ENCODE data around the gene SRPK3. TPM values are rescaled to one million over a fixed set of nuclear protein-coding genes. Genes with fewer than 3 reads are reported as not detected.
"Not testable (repeated sequence)": the region's sequence is repeated elsewhere in the genome, so short reads cannot be mapped to it uniquely, and the experiment has no call there.

SRPK3 gene
- total RNA-seq, 1 donor from 2014 or later: 1.1 TPM

GRCh38 chrX:153799326-153799725 is 18.5 kb downstream of the SRPK3 start:
- DNase-seq (ENCODE audit: low spot score) (no peak), ATAC-seq (no peak)
- intact Hi-C loops (cut with DNase I): no loop called here

GRCh38 chrX:153800177-153800722 is 19.4 kb downstream of the SRPK3 start:
- intact Hi-C loops (cut with DNase I): no loop called here
- no peak for ATAC-seq
- no peak for DNase-seq (ENCODE audit: low spot score)

GRCh38 chrX:153800746-153801145 is 19.9 kb downstream of the SRPK3 start:
- DNase-seq (ENCODE audit: low spot score) (no peak), ATAC-seq (no peak)
- intact Hi-C loops (cut with DNase I): no loop called here

GRCh38 chrX:153801669-153802068 is 20.8 kb downstream of the SRPK3 start:
- DNase-seq (ENCODE audit: low spot score): no peak
- no peak for ATAC-seq
- intact Hi-C loops (cut with DNase I): no loop called here

- intact Hi-C loops (cut with DNase I): no loop called here
- DNase-seq (ENCODE audit: low spot score) (no peak), ATAC-seq (no peak)
These were observed 21.7 kb downstream of the SRPK3 start for GRCh38 chrX:153802513-153803045.

- no peak for DNase-seq (ENCODE audit: low spot score)
- intact Hi-C loops (cut with DNase I): no loop called here
- no peak for ATAC-seq
These were observed 22.6 kb downstream of the SRPK3 start for GRCh38 chrX:153803211-153804099.

GRCh38 chrX:153804100-153804595 is 23.3 kb downstream of the SRPK3 start:
- no peak for DNase-seq (ENCODE audit: low spot score)
- no peak for ATAC-seq
- intact Hi-C loops (cut with DNase I): no loop called here

GRCh38 chrX:153804621-153805020 is 23.8 kb downstream of the SRPK3 start:
- DNase-seq (ENCODE audit: low spot score): no peak
- intact Hi-C loops (cut with DNase I): no loop called here
- no peak for ATAC-seq

- intact Hi-C loops (cut with DNase I): no loop called here
- ATAC-seq (no peak), DNase-seq (ENCODE audit: low spot score) (no peak)
These were observed 24.6 kb downstream of the SRPK3 start for GRCh38 chrX:153805436-153805835.

- ATAC-seq (no peak), DNase-seq (ENCODE audit: low spot score) (no peak)
- intact Hi-C loops (cut with DNase I): no loop called here
These were observed 26.2 kb downstream of the SRPK3 start for GRCh38 chrX:153806999-153807575.

- DNase-seq (ENCODE audit: low spot score): no peak
- no peak for ATAC-seq
- intact Hi-C loops (cut with DNase I): no loop called here
These were observed 27.1 kb downstream of the SRPK3 start for GRCh38 chrX:153807976-153808375.

GRCh38 chrX:153812220-153812619 is 31.4 kb downstream of the SRPK3 start:
- DNase-seq (ENCODE audit: low spot score): no peak
- intact Hi-C loops (cut with DNase I): no loop called here
- ATAC-seq: no peak

GRCh38 chrX:153813161-153813560 is 32.3 kb downstream of the SRPK3 start:
- intact Hi-C loops (cut with DNase I): no loop called here

GRCh38 chrX:153814591-153815315 is 33.9 kb downstream of the SRPK3 start:
- ATAC-seq: no peak
- intact Hi-C loops (cut with DNase I): no loop called here
- no peak for DNase-seq (ENCODE audit: low spot score)

More at GRCh38 chrX:153813161-153813560, 32.3 kb downstream of the SRPK3 start:
- ATAC-seq (no peak), DNase-seq (ENCODE audit: low spot score) (no peak)

- DNase-seq (ENCODE audit: low spot score): no peak
- no peak for ATAC-seq
- intact Hi-C loops (cut with DNase I): no loop called here
These were observed 36.2 kb downstream of the SRPK3 start for GRCh38 chrX:153816831-153817690.

GRCh38 chrX:153818064-153818463 is 37.2 kb downstream of the SRPK3 start:
- ATAC-seq; intact Hi-C loops (cut with DNase I); DNase-seq (ENCODE audit: low spot score): not testable (repeated sequence)

GRCh38 chrX:153818571-153819383 is 37.9 kb downstream of the SRPK3 start:
- intact Hi-C loops (cut with DNase I): no loop called here
- DNase-seq (ENCODE audit: low spot score): no peak
- peak; percentile 48 for ATAC-seq
